Measurements from ENCODE around the gene DNAJC12. TPM values are rescaled to one million over a fixed set of nuclear protein-coding genes. Genes with fewer than 3 reads are reported as not detected.
"Not testable (repeated sequence)": the region's sequence is repeated elsewhere in the genome, so short reads cannot be mapped to it uniquely, and the experiment has no call there.

The DNAJC12 gene
- total and polyA plus RNA-seq, 4 donors, result 15.5 to 25.4 (median 17.7) TPM

GRCh38 chr10:67772894-67773511 is 65.0 kb downstream of the DNAJC12 start:
- no peaks in the 10 kb centered on the region for H3K4me1 ChIP-seq (ENCODE audit: control insufficient read depth, insufficient read depth, low read length)
- H3K9me3 ChIP-seq (ENCODE audit: control insufficient read depth, insufficient read depth, low read length), result no peaks in the 10 kb centered on the region
- H3K27ac ChIP-seq (ENCODE audit: low read depth, low read length), result no peak overlapping the region
- H3K36me3 ChIP-seq (ENCODE audit: control insufficient read depth, insufficient read depth, low read length), result no peaks in the 10 kb centered on the region
- no peak for DNase-seq (ENCODE audit: low read depth in 4 of 6, low spot score in 6 of 6)
- no peak overlapping the region for H3K4me3 ChIP-seq (ENCODE audit: low read depth, low read length)
- no peaks in the 10 kb centered on the region for H3K27me3 ChIP-seq (ENCODE audit: control insufficient read depth, insufficient read depth, low read length)

DNA sequence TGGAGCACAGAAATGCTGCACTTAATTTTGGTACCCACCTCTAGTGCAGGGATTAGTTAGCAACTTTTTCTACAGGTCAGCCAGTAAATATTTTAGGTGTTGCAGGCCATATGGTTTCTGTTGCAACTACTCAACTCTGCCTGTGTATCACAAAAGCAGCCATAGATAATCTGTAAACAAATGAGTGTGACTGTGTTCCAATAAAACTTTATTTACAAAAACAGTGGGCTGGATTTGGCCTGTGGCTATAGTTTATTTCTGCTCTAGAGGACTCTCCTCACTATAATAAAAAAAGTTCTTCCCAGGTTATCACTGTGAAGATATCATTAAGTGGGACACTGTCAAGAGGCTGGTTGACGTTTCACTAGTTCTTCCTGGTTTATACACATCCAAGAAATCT is 65.8 kb downstream of the DNAJC12 start:
- WGBS (ENCODE audit: insufficient coverage), result no CpG with 5 or more reads among the region's 1 CpG
- no peaks in the 10 kb centered on the region for H3K9me3 ChIP-seq (ENCODE audit: control insufficient read depth, insufficient read depth, low read length)

GRCh38 chr10:67771200-67771599 is 66.8 kb downstream of the DNAJC12 start:
- 83% methylated on average over 2 of the region's 3 CpGs for WGBS (ENCODE audit: insufficient coverage)
- no peaks in the 10 kb centered on the region for H3K9me3 ChIP-seq (ENCODE audit: control insufficient read depth, insufficient read depth, low read length)
- no peak for DNase-seq (ENCODE audit: low read depth in 4 of 6, low spot score in 6 of 6)
- no peaks in the 10 kb centered on the region for H3K4me1 ChIP-seq (ENCODE audit: control insufficient read depth, insufficient read depth, low read length)
- no peak overlapping the region for H3K4me3 ChIP-seq (ENCODE audit: low read depth, low read length)
- no peak overlapping the region for H3K27ac ChIP-seq (ENCODE audit: low read depth, low read length)
- no peaks in the 10 kb centered on the region for H3K27me3 ChIP-seq (ENCODE audit: control insufficient read depth, insufficient read depth, low read length)
- no peaks in the 10 kb centered on the region for H3K36me3 ChIP-seq (ENCODE audit: control insufficient read depth, insufficient read depth, low read length)

More for the DNA sequence above, 65.8 kb downstream of the DNAJC12 start:
- H3K27ac ChIP-seq (ENCODE audit: low read depth, low read length), result no peak overlapping the region
- no peaks in the 10 kb centered on the region for H3K4me1 ChIP-seq (ENCODE audit: control insufficient read depth, insufficient read depth, low read length)
- DNase-seq (ENCODE audit: low read depth in 4 of 6, low spot score in 6 of 6), result no peak
- H3K27me3 ChIP-seq (ENCODE audit: control insufficient read depth, insufficient read depth, low read length), result no peaks in the 10 kb centered on the region
- no peak overlapping the region for H3K4me3 ChIP-seq (ENCODE audit: low read depth, low read length)
- no peaks in the 10 kb centered on the region for H3K36me3 ChIP-seq (ENCODE audit: control insufficient read depth, insufficient read depth, low read length)

DNA sequence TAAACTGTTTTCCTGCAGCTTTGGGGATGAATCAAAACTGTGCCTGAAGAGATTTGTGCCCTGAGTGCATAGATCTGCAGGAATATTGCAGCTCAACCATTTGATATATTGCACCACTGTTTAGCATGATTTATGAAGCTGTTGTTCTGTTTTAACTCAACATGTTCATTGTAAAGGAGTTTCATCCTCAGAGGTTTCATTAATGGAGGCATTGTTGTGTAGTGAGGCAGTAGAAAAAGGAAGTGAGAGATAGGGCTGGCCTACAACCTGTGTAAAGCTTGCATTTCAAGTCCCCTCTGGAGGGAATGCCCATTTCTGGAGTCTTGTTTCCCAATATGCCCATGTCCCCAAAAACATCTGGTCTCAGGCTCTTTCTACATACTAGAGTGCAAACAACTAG is 67.5 kb downstream of the DNAJC12 start:
- Histone ChIP-seq H3K4me3 (ENCODE audit: low read depth, low read length) (no peak overlapping the region), H3K4me1 (ENCODE audit: control insufficient read depth, insufficient read depth, low read length) (no peaks in the 10 kb centered on the region), H3K27me3 (ENCODE audit: control insufficient read depth, insufficient read depth, low read length) (no peaks in the 10 kb centered on the region), H3K9me3 (ENCODE audit: control insufficient read depth, insufficient read depth, low read length) (no peaks in the 10 kb centered on the region), H3K27ac (ENCODE audit: low read depth, low read length) (no peak overlapping the region), H3K36me3 (ENCODE audit: control insufficient read depth, insufficient read depth, low read length) (no peaks in the 10 kb centered on the region)
- no peak for DNase-seq (ENCODE audit: low read depth in 4 of 6, low spot score in 6 of 6)

- Histone ChIP-seq H3K9me3 (ENCODE audit: control insufficient read depth, insufficient read depth, low read length) (no peaks in the 10 kb centered on the region), H3K4me1 (ENCODE audit: control insufficient read depth, insufficient read depth, low read length) (peaks cover 5% of the 10 kb centered on the region), H3K36me3 (ENCODE audit: control insufficient read depth, insufficient read depth, low read length) (no peaks in the 10 kb centered on the region), H3K4me3 (ENCODE audit: low read depth, low read length) (no peak overlapping the region), H3K27ac (ENCODE audit: low read depth, low read length) (no peak overlapping the region), H3K27me3 (ENCODE audit: control insufficient read depth, insufficient read depth, low read length) (no peaks in the 10 kb centered on the region)
- DNase-seq (ENCODE audit: low read depth in 4 of 6, low spot score in 6 of 6), result no peak
- 94% methylated on average over 1 of the region's 2 CpGs for WGBS (ENCODE audit: insufficient coverage)
These were observed 70.7 kb downstream of the DNAJC12 start for GRCh38 chr10:67767244-67767643.

- DNase-seq (ENCODE audit: low read depth in 4 of 6, low spot score in 6 of 6), result peak; percentile 95 to 99 (median 98)
- H3K9me3 ChIP-seq (ENCODE audit: control insufficient read depth, insufficient read depth, low read length), result peaks cover 2% of the 10 kb centered on the region
- H3K4me3 ChIP-seq (ENCODE audit: low read depth, low read length), result peak overlapping the region; percentile 99
- no peaks in the 10 kb centered on the region for H3K27me3 ChIP-seq (ENCODE audit: control insufficient read depth, insufficient read depth, low read length)
- WGBS (ENCODE audit: insufficient coverage), result under 1% methylated on average over 50 of the region's 56 CpGs
- peaks cover 5% of the 10 kb centered on the region for H3K4me1 ChIP-seq (ENCODE audit: control insufficient read depth, insufficient read depth, low read length)
- peak overlapping the region; percentile 99 for H3K27ac ChIP-seq (ENCODE audit: low read depth, low read length)
- no peaks in the 10 kb centered on the region for H3K36me3 ChIP-seq (ENCODE audit: control insufficient read depth, insufficient read depth, low read length)
These were observed 73.8 kb downstream of the DNAJC12 start for GRCh38 chr10:67764012-67764822.

DNA sequence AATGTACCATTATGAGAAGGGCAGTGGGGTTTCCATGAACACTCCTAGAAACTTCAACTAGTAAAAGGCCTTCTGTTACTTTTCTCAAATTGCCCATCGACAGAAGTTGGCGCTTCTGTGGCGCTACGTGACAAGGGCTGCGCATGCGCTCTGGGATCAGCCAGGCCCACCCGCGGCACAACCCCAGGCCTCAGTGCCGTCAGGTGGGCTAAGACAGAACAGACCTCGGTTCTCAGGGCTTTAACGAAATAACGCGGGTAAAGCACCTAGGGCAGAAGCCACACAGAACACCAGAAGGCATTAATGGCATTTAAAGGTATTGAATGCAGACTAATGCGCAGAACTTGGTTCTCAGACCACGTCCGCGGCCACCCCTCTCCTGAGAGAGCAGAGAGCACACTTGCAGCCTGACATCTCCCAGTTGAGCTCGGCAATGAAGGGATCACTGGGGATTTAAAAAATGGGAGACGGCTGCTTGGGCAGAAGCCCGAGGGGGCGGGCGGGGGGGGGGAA is 74.4 kb downstream of the DNAJC12 start:
- 2% methylated on average over 20 of the region's 22 CpGs for WGBS (ENCODE audit: insufficient coverage)

GRCh38 chr10:67762567-67762966 is 75.4 kb downstream of the DNAJC12 start:
- H3K9me3 ChIP-seq (ENCODE audit: control insufficient read depth, insufficient read depth, low read length); H3K27ac ChIP-seq (ENCODE audit: low read depth, low read length); H3K36me3 ChIP-seq (ENCODE audit: control insufficient read depth, insufficient read depth, low read length); H3K4me1 ChIP-seq (ENCODE audit: control insufficient read depth, insufficient read depth, low read length); DNase-seq (ENCODE audit: low read depth in 4 of 6, low spot score in 6 of 6); H3K4me3 ChIP-seq (ENCODE audit: low read depth, low read length); H3K27me3 ChIP-seq (ENCODE audit: control insufficient read depth, insufficient read depth, low read length): not testable (repeated sequence)
- 100% methylated on average over 2 of the region's 9 CpGs for WGBS (ENCODE audit: insufficient coverage)

More for the DNA sequence above, 74.4 kb downstream of the DNAJC12 start:
- Histone ChIP-seq H3K27me3 (ENCODE audit: control insufficient read depth, insufficient read depth, low read length) (no peaks in the 10 kb centered on the region), H3K4me1 (ENCODE audit: control insufficient read depth, insufficient read depth, low read length) (peaks cover 5% of the 10 kb centered on the region), H3K27ac (ENCODE audit: low read depth, low read length) (peak overlapping the region; percentile 99), H3K9me3 (ENCODE audit: control insufficient read depth, insufficient read depth, low read length) (peaks cover 2% of the 10 kb centered on the region), H3K36me3 (ENCODE audit: control insufficient read depth, insufficient read depth, low read length) (no peaks in the 10 kb centered on the region), H3K4me3 (ENCODE audit: low read depth, low read length) (peak overlapping the region; percentile 99)
- DNase-seq (ENCODE audit: low read depth in 4 of 6, low spot score in 6 of 6), result peak; percentile 56 to 96 (median 77)

DNA sequence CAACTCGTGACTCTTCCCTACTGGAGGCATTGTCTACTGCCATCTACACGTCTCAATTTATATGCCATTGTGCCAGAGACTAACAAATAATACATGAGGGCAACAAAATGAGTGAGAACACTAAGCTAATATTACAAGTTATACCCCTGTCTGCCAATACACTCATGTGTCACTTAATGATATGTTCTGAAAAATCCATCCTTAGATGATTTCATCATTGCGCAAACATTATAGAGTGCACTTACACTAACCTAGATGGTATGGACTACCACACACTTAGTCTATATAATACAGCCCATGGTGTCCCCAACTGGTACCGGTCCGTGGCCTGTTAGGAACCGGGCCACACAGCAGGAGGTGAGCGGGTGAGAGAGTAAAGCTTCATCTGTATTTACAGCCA is 77.7 kb downstream of the DNAJC12 start:
- Histone ChIP-seq H3K27me3 (ENCODE audit: control insufficient read depth, insufficient read depth, low read length) (no peaks in the 10 kb centered on the region), H3K9me3 (ENCODE audit: control insufficient read depth, insufficient read depth, low read length) (peaks cover 2% of the 10 kb centered on the region), H3K4me1 (ENCODE audit: control insufficient read depth, insufficient read depth, low read length) (peaks cover 5% of the 10 kb centered on the region), H3K36me3 (ENCODE audit: control insufficient read depth, insufficient read depth, low read length) (no peaks in the 10 kb centered on the region), H3K4me3 (ENCODE audit: low read depth, low read length) (no peak overlapping the region), H3K27ac (ENCODE audit: low read depth, low read length) (no peak overlapping the region)
- no peak for DNase-seq (ENCODE audit: low read depth in 4 of 6, low spot score in 6 of 6)
- WGBS (ENCODE audit: insufficient coverage), result 89% methylated on average over 3 of the region's 7 CpGs
